ENCODE results near the gene SCAF11.

Gene SCAF11

DNA sequence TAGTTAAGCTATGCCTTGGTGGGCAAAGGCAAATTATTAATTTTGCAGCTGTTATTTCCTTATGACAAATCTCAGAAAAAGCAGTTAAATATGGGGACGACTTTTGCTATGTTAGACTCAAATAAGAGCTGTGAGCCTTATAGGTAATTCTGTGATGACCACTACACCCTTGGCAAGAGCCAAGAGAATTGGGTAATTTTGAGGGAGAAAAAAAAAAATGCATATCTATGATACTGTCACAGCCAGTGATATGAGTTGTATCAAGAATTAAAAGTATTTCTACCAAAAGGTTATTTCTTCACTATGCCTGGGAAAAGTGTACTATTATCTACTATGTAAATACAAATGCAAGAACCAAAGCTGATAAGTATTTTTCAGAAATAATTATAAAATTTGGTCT lies 43.9 kb downstream of the SCAF11 start:
- H3K9me3 ChIP-seq (replicated peaks; ENCODE audit: low read length) = no peaks in the 10 kb centered on the region
- H3K4me3 ChIP-seq (ENCODE audit: low read length) = no peak overlapping the region
- no peaks in the 10 kb centered on the region for H3K4me1 ChIP-seq (ENCODE audit: control insufficient read depth, insufficient read depth, low read length)
- H3K27me3 ChIP-seq (ENCODE audit: control insufficient read depth, insufficient read depth, low read length) = no peaks in the 10 kb centered on the region
- H3K36me3 ChIP-seq (ENCODE audit: insufficient read depth, low read length) = peaks cover 54% of the 10 kb centered on the region
- no peak overlapping the region for H3K4me2 ChIP-seq (ENCODE audit: low read length)
- H3K9ac ChIP-seq (ENCODE audit: low read depth, low read length) = no peak overlapping the region

DNA sequence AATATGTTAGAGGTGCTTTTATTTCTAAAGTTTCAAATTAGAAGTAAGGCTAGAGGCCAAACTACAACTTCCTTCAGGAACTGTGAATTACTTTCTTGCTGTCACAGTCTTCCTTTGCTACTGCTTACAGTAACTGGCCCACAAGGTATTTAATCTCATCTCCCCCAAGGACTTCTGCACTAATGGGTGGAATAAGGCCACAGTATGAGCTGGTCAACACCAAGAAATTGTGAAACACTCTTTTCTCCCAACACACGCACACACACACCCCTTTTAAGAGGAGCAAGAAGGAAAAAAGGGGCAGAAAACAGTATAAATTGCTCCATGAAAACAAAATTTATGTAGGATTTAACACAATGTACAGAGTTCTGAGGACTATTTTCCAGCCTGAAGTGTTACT lies 45.6 kb downstream of the SCAF11 start:
- H3K27me3 ChIP-seq (ENCODE audit: control insufficient read depth, insufficient read depth, low read length) = no peaks in the 10 kb centered on the region
- H3K9me3 ChIP-seq (replicated peaks; ENCODE audit: low read length) = no peaks in the 10 kb centered on the region
- H3K4me1 ChIP-seq (ENCODE audit: control insufficient read depth, insufficient read depth, low read length) = no peaks in the 10 kb centered on the region
- peaks cover 55% of the 10 kb centered on the region for H3K36me3 ChIP-seq (ENCODE audit: insufficient read depth, low read length)
- no peak overlapping the region for H3K4me2 ChIP-seq (ENCODE audit: low read length)
- no peak overlapping the region for H3K9ac ChIP-seq (ENCODE audit: low read depth, low read length)
- H3K4me3 ChIP-seq (ENCODE audit: low read length) = no peak overlapping the region

DNA sequence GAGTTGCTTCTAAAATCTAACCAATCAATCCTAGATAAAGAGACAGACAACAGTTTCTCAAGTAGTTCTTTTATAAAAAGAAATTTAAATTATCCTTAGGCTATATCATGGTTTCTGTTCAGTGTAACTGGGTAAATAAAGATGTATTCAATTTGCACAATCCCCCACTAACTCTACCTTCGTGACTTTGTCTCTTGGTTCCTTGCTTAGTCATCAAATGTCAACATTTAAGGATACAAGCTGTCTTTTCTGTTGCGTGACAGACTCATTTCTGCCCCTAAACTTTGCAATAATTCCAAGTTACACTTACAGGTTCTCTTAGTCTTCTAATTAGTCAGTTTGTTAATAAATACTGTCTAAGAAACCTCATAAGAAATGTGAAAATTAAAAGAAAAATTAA lies 50.6 kb downstream of the SCAF11 start:
- Histone ChIP-seq H3K9ac (ENCODE audit: low read depth, low read length) (no peak overlapping the region), H3K4me3 (ENCODE audit: low read length) (no peak overlapping the region), H3K9me3 (replicated peaks; ENCODE audit: low read length) (no peaks in the 10 kb centered on the region), H3K36me3 (ENCODE audit: insufficient read depth, low read length) (peaks cover 28% of the 10 kb centered on the region), H3K27me3 (ENCODE audit: control insufficient read depth, insufficient read depth, low read length) (no peaks in the 10 kb centered on the region), H3K4me1 (ENCODE audit: control insufficient read depth, insufficient read depth, low read length) (no peaks in the 10 kb centered on the region), H3K4me2 (ENCODE audit: low read length) (no peak overlapping the region)

DNA sequence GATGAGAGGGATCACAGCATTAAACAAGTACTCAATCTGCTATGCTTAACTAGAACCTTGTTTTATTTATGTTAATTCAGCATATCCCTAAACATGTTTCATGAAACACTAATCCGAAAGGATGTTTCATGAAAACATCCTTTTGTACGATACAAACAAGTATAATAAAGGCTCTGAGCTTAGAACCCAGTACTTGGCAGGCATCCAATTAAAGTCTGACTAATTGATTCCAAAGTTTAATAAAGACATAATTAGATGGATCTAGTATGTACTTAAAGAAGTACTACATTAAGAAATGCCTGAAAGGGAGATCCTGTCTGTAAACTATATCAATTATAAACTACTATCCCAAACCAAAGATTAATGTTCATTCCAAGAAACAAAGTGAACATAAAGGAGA lies 51.8 kb downstream of the SCAF11 start:
- H3K9me3 ChIP-seq (replicated peaks; ENCODE audit: low read length) = no peaks in the 10 kb centered on the region
- H3K4me1 ChIP-seq (ENCODE audit: control insufficient read depth, insufficient read depth, low read length) = no peaks in the 10 kb centered on the region
- H3K36me3 ChIP-seq (ENCODE audit: insufficient read depth, low read length) = peaks cover 22% of the 10 kb centered on the region

DNA sequence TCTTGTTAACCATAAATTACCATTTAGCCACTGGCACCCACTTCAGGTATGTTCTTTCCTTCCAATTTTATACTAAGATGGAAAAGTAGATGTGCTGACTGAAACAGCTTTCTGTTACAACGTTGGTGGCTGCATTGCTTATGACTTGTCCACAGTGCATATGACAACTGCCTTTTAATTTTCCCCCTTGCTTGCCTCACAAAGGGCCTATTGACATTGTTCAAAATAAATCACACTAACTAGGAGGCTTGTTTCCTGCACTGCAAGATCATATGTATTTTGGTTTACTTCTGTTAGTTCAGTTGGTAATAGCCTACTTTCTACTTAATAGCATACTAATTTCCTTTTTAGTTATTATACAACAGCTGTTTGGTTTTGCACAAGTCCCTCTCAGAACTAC lies 55.4 kb downstream of the SCAF11 start:
- H3K36me3 ChIP-seq (ENCODE audit: insufficient read depth, low read length) = peaks cover 39% of the 10 kb centered on the region
- H3K9ac ChIP-seq (ENCODE audit: low read depth, low read length) = no peak overlapping the region
- no peak overlapping the region for H3K4me2 ChIP-seq (ENCODE audit: low read length)
- H3K4me3 ChIP-seq (ENCODE audit: low read length) = no peak overlapping the region
- no peaks in the 10 kb centered on the region for H3K9me3 ChIP-seq (replicated peaks; ENCODE audit: low read length)
- H3K27me3 ChIP-seq (ENCODE audit: control insufficient read depth, insufficient read depth, low read length) = no peaks in the 10 kb centered on the region
- no peaks in the 10 kb centered on the region for H3K4me1 ChIP-seq (ENCODE audit: control insufficient read depth, insufficient read depth, low read length)

More for the DNA sequence above, 51.8 kb downstream of the SCAF11 start:
- Histone ChIP-seq H3K4me3 (ENCODE audit: low read length) (no peak overlapping the region), H3K9ac (ENCODE audit: low read depth, low read length) (no peak overlapping the region), H3K27me3 (ENCODE audit: control insufficient read depth, insufficient read depth, low read length) (no peaks in the 10 kb centered on the region), H3K4me2 (ENCODE audit: low read length) (no peak overlapping the region)

DNA sequence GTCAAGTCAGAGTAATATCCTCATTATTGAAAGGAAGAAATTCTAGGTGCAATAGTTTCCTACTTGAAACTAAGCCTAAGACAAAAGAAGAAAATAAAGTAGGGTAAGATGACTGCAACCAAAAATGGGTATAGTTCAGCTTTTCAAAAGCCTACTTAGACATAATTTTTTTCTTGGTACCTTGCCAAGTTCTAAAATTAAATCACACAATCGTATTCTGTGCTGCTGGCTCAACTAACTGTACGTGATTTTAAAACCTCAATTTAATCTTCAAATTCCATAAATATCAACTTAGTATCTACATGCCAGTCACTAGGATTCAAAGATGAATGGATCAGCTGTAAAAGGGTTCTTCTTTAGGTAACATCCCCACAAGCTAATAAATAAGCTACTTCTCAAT lies 56.9 kb downstream of the SCAF11 start:
- Histone ChIP-seq H3K4me3 (ENCODE audit: low read length) (no peak overlapping the region), H3K9me3 (replicated peaks; ENCODE audit: low read length) (no peaks in the 10 kb centered on the region), H3K4me1 (ENCODE audit: control insufficient read depth, insufficient read depth, low read length) (no peaks in the 10 kb centered on the region), H3K27me3 (ENCODE audit: control insufficient read depth, insufficient read depth, low read length) (no peaks in the 10 kb centered on the region), H3K36me3 (ENCODE audit: insufficient read depth, low read length) (peaks cover 40% of the 10 kb centered on the region), H3K9ac (ENCODE audit: low read depth, low read length) (no peak overlapping the region), H3K4me2 (ENCODE audit: low read length) (no peak overlapping the region)

DNA sequence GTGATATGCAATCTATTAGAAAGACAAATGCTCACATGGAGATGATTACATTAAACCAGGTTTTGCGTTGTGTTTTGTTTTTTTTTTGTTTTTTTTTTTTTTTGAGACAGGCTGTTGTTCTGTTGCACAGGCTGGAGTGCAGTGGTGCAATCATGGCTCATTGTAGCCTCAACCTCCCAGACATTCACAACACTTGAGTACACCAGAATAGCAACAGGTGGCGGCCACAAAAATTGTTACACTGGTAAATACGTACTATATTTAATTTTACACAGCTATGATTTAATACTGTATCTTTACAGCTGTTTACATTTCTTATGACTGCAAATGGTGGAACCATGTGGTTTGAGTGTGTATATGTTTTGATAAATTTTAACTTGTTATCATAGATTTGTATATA lies 60.0 kb downstream of the SCAF11 start:
- H3K4me3 ChIP-seq (ENCODE audit: low read length) = no peak overlapping the region
- H3K4me1 ChIP-seq (ENCODE audit: control insufficient read depth, insufficient read depth, low read length) = no peaks in the 10 kb centered on the region
- peaks cover 61% of the 10 kb centered on the region for H3K36me3 ChIP-seq (ENCODE audit: insufficient read depth, low read length)
- no peaks in the 10 kb centered on the region for H3K9me3 ChIP-seq (replicated peaks; ENCODE audit: low read length)
- H3K9ac ChIP-seq (ENCODE audit: low read depth, low read length) = no peak overlapping the region
- no peaks in the 10 kb centered on the region for H3K27me3 ChIP-seq (ENCODE audit: control insufficient read depth, insufficient read depth, low read length)
- H3K4me2 ChIP-seq (ENCODE audit: low read length) = no peak overlapping the region

DNA sequence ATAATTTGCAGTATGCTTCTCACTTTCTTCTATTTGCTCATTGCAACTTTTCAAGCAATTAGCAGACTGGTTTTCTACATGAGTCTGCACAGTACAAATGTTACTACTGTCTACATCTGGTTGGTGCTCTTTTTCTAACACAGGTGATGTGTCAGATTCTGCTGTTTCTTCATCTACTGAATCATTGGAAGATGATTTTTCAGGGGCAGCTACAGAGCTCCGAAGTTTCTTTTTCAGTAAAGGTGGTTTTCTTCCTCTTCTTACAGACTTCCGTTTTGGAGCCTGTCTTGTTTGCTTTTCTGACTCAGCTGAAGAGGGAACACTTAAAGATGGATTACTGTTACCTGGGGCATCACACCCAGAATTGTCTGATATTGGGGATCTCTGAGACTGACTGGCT lies 62.1 kb downstream of the SCAF11 start:
- Histone ChIP-seq H3K9me3 (replicated peaks; ENCODE audit: low read length) (no peaks in the 10 kb centered on the region), H3K4me3 (ENCODE audit: low read length) (no peak overlapping the region), H3K36me3 (ENCODE audit: insufficient read depth, low read length) (peaks cover 67% of the 10 kb centered on the region), H3K27me3 (ENCODE audit: control insufficient read depth, insufficient read depth, low read length) (no peaks in the 10 kb centered on the region), H3K4me2 (ENCODE audit: low read length) (no peak overlapping the region), H3K9ac (ENCODE audit: low read depth, low read length) (no peak overlapping the region), H3K4me1 (ENCODE audit: control insufficient read depth, insufficient read depth, low read length) (no peaks in the 10 kb centered on the region)

DNA sequence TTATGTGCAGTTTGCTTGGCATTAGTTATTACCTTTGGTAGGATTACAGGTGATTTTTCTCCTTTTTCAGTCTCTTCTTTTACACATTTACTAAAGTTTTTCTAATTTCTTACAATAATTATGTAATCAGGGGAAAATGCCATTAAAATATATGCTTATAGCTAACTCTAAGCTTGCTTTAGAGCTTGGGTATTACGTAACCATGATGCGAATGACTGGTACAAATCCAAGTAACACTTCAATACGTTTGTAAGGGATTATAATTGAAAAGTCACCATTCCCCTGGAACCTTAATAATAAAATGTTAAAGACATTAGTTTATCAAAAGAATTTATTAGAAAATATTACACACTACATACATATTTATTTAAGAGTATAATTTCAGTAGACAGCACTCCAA lies 71.6 kb downstream of the SCAF11 start:
- Histone ChIP-seq H3K4me1 (ENCODE audit: control insufficient read depth, insufficient read depth, low read length) (peaks cover 2% of the 10 kb centered on the region), H3K9me3 (replicated peaks; ENCODE audit: low read length) (no peaks in the 10 kb centered on the region), H3K27me3 (ENCODE audit: control insufficient read depth, insufficient read depth, low read length) (no peaks in the 10 kb centered on the region), H3K4me3 (ENCODE audit: low read length) (no peak overlapping the region), H3K9ac (ENCODE audit: low read depth, low read length) (no peak overlapping the region), H3K4me2 (ENCODE audit: low read length) (no peak overlapping the region), H3K36me3 (ENCODE audit: insufficient read depth, low read length) (peaks cover 18% of the 10 kb centered on the region)

DNA sequence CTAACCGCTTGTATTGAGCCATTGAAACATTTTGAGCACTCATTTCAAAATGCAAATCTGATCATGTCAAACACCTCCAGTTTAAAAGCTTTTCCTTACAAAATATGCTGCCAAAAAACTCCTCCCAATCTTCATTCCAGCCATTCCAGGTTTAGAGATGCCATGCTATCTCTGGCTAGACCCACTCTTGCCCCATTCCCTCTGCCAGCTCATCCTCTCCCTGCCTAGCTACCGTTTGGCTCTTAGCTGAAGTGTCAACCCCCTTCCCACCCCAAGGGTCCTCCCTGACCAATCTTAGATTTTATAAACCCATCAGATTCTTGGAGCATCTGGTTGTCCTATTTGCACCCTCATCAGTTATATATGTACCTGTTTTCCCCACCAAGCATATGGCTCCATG lies 75.0 kb downstream of the SCAF11 start:
- H3K27me3 ChIP-seq (ENCODE audit: control insufficient read depth, insufficient read depth, low read length) = no peaks in the 10 kb centered on the region

DNA sequence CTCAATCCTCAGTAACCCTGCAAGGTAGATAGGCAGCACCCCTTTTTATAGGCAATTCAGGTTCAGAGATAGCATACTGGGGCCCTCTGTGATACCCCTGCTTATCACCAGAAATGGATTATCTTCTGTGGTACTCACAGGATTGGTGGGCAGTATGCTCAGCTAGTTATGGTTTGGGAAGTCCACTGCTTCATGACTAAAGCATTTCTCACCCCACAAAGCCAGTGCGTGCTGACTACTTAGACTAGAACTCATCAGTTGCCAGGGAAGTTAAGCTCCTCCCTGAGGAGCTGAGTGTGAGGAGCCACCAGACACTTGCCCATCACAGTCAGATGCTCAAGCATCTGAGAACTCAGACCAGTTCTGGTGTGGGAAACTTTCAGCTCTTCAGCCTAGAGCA lies 76.3 kb downstream of the SCAF11 start:
- H3K4me2 ChIP-seq (ENCODE audit: low read length) = no peak overlapping the region
- peaks cover 3% of the 10 kb centered on the region for H3K4me1 ChIP-seq (ENCODE audit: control insufficient read depth, insufficient read depth, low read length)
- H3K9ac ChIP-seq (ENCODE audit: low read depth, low read length) = no peak overlapping the region
- no peak overlapping the region for H3K4me3 ChIP-seq (ENCODE audit: low read length)
- no peaks in the 10 kb centered on the region for H3K9me3 ChIP-seq (replicated peaks; ENCODE audit: low read length)
- H3K36me3 ChIP-seq (ENCODE audit: insufficient read depth, low read length) = no peaks in the 10 kb centered on the region
- H3K27me3 ChIP-seq (ENCODE audit: control insufficient read depth, insufficient read depth, low read length) = no peaks in the 10 kb centered on the region

More for the DNA sequence above, 75.0 kb downstream of the SCAF11 start:
- Histone ChIP-seq H3K4me1 (ENCODE audit: control insufficient read depth, insufficient read depth, low read length) (peaks cover 3% of the 10 kb centered on the region), H3K36me3 (ENCODE audit: insufficient read depth, low read length) (no peaks in the 10 kb centered on the region), H3K4me3 (ENCODE audit: low read length) (no peak overlapping the region), H3K9ac (ENCODE audit: low read depth, low read length) (no peak overlapping the region), H3K9me3 (replicated peaks; ENCODE audit: low read length) (no peaks in the 10 kb centered on the region), H3K4me2 (ENCODE audit: low read length) (no peak overlapping the region)

DNA sequence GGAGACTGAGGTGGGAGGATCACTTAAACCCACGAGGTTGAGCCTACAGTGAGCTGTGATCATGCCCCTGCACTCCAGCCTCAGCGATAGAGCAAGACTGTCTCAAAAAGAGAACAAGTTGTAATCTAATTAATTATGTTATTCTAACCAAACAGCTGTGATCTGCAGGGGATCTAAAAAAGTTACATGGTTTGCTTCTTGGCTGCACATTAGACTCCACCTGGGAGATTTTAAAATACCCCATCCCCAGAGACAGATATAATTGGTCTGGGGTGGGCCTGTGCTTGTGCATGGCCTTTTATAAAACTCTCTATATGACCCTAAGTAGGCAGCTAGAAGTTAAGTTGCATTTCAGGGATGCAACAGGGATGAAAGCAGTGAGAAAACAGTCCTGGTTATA lies 76.7 kb downstream of the SCAF11 start:
- Histone ChIP-seq H3K9me3 (replicated peaks; ENCODE audit: low read length) (no peaks in the 10 kb centered on the region), H3K4me2 (ENCODE audit: low read length) (no peak overlapping the region), H3K4me3 (ENCODE audit: low read length) (no peak overlapping the region), H3K36me3 (ENCODE audit: insufficient read depth, low read length) (no peaks in the 10 kb centered on the region), H3K9ac (ENCODE audit: low read depth, low read length) (no peak overlapping the region), H3K27me3 (ENCODE audit: control insufficient read depth, insufficient read depth, low read length) (no peaks in the 10 kb centered on the region), H3K4me1 (ENCODE audit: control insufficient read depth, insufficient read depth, low read length) (peaks cover 3% of the 10 kb centered on the region)

All from skeletal muscle satellite cell (primary cell).